H9 (cell line): ENCODE data around the gene RAB11FIP5. TPM values are rescaled to one million over a fixed set of nuclear protein-coding genes. Genes with fewer than 3 reads are reported as not detected.

Experiments
- DNase-seq: peaks from one replicate; pipeline ENCODE4 v3.0.0-alpha.2; 2017
- H2AFZ ChIP-seq: one replicate; pipeline ENCODE4 v1.6.1; 2013; ENCODE audit warnings: mild to moderate bottlenecking, low read length, control low read depth, moderate library complexity
- H2AK5ac ChIP-seq: 2 replicates; pipeline ENCODE4 v1.6.1; 2013; ENCODE audit warnings: low read length, control low read depth, mixed read lengths; ENCODE audit not compliant: insufficient read length
- H2BK120ac ChIP-seq: one replicate; pipeline ENCODE4 v1.6.1; 2013; ENCODE audit warnings: low read depth, mild to moderate bottlenecking, low read length, control low read depth, inconsistent platforms; ENCODE audit not compliant: poor library complexity, severe bottlenecking
- H2BK12ac ChIP-seq: 2 replicates; pipeline ENCODE4 v1.6.1; 2013; ENCODE audit warnings: low read length, control low read depth, mixed read lengths, low read depth; ENCODE audit not compliant: insufficient read length
- H2BK15ac ChIP-seq: 2 replicates; pipeline ENCODE4 v1.6.1; 2013; ENCODE audit warnings: low read depth, low read length, control low read depth
- H2BK20ac ChIP-seq: one replicate; pipeline ENCODE4 v1.6.1; 2013; ENCODE audit warnings: low read depth, mild to moderate bottlenecking, low read length, control low read depth, inconsistent platforms; ENCODE audit not compliant: poor library complexity, severe bottlenecking
- H2BK5ac ChIP-seq: 2 replicates; pipeline ENCODE4 v1.6.1; 2013; ENCODE audit warnings: low read length, control low read depth, mixed read lengths; ENCODE audit not compliant: insufficient read length
- H3K14ac ChIP-seq: 2 replicates; pipeline ENCODE4 v1.6.1; 2013; ENCODE audit warnings: low read length, control low read depth; ENCODE audit not compliant: insufficient read depth
- H3K18ac ChIP-seq: 2 replicates; pipeline ENCODE4 v1.6.1; 2013; ENCODE audit warnings: low read depth, mild to moderate bottlenecking, mixed read lengths, low read length, control low read depth; ENCODE audit not compliant: insufficient read length
- H3K23ac ChIP-seq: 2 replicates; pipeline ENCODE4 v1.6.1; 2013; ENCODE audit warnings: low read length, control low read depth, mixed read lengths, low read depth; ENCODE audit not compliant: insufficient read length
- H3K23me2 ChIP-seq: 2 replicates; pipeline ENCODE4 v1.6.1; 2013; ENCODE audit warnings: low read depth, mild to moderate bottlenecking, mixed read lengths, low read length, control low read depth; ENCODE audit not compliant: insufficient read length, poor library complexity, severe bottlenecking
- H3K27ac ChIP-seq: 2 replicates; pipeline ENCODE4 v1.5.1; 2013; ENCODE audit warnings: low read length, control low read depth, mixed read lengths, low read depth; ENCODE audit not compliant: insufficient read length
- H3K27me3 ChIP-seq: 2 replicates; pipeline ENCODE4 v1.6.1; 2013; ENCODE audit warnings: low read length, control low read depth, inconsistent platforms; ENCODE audit not compliant: insufficient read depth
- H3K4ac ChIP-seq: 2 replicates; pipeline ENCODE4 v1.6.1; 2013; ENCODE audit warnings: low read depth, mild to moderate bottlenecking, control low read depth, inconsistent platforms, low read length, moderate library complexity
- H3K4me1 ChIP-seq: 2 replicates; pipeline ENCODE4 v1.6.1; 2013; ENCODE audit warnings: low read length, control low read depth, inconsistent platforms; ENCODE audit not compliant: insufficient read depth
- H3K4me2 ChIP-seq: 2 replicates; pipeline ENCODE4 v1.6.1; 2013; ENCODE audit warnings: low read length, control low read depth, mixed read lengths; ENCODE audit not compliant: insufficient read length, insufficient read depth
- H3K56ac ChIP-seq: 2 replicates; pipeline ENCODE4 v1.6.1; 2013; ENCODE audit warnings: low read depth, mild to moderate bottlenecking, mixed read lengths, low read length, control low read depth; ENCODE audit not compliant: insufficient read length
- H3K79me1 ChIP-seq: 2 replicates; pipeline ENCODE4 v1.6.1; 2013; ENCODE audit warnings: low read depth, mild to moderate bottlenecking, moderate library complexity, low read length, control low read depth, inconsistent platforms; ENCODE audit not compliant: insufficient read depth, poor library complexity, severe bottlenecking
- H3K79me2 ChIP-seq: 2 replicates; pipeline ENCODE4 v1.6.1; 2013; ENCODE audit warnings: low read length, control low read depth, inconsistent platforms; ENCODE audit not compliant: insufficient read depth
- H3K9ac ChIP-seq: 2 replicates; pipeline ENCODE4 v1.6.1; 2013; ENCODE audit warnings: low read length, control low read depth, mixed read lengths; ENCODE audit not compliant: insufficient read length; ENCODE audit errors: extremely low read depth
- H3K9me3 ChIP-seq: one replicate; pipeline ENCODE4 v1.6.1; 2013; ENCODE audit warnings: low read depth, low read length, inconsistent platforms; ENCODE audit not compliant: control insufficient read depth
- H3T11ph ChIP-seq: one replicate; pipeline ENCODE4 v1.6.1; 2013; ENCODE audit warnings: mild to moderate bottlenecking, low read length, control low read depth, inconsistent platforms
- H4K20me1 ChIP-seq: one replicate; pipeline ENCODE4 v1.6.1; 2013; ENCODE audit not compliant: control insufficient read depth, insufficient read length, insufficient read depth
- H4K5ac ChIP-seq: 2 replicates; pipeline ENCODE4 v1.6.1; 2013; ENCODE audit warnings: low read depth, mild to moderate bottlenecking, mixed read lengths, low read length, control low read depth; ENCODE audit not compliant: insufficient read length
- H4K8ac ChIP-seq: replicated peaks from 2 replicates; pipeline ENCODE4 v1.6.1; 2013; ENCODE audit warnings: low read length, control low read depth, mixed read lengths, low read depth; ENCODE audit not compliant: insufficient read length
- H4K91ac ChIP-seq: 2 replicates; pipeline ENCODE4 v1.6.1; 2013; ENCODE audit warnings: low read depth, mild to moderate bottlenecking, moderate library complexity, mixed read lengths, low read length, control low read depth; ENCODE audit not compliant: insufficient read length
- H3K27ac Mint-ChIP-seq, 3 experiments: 2 replicates in 2 of 3; 3 replicates in 1 of 3; pipeline ENCODE4 v1.8.0; 2020 to 2021; ENCODE audit warnings: mixed read lengths in 3 of 3, mild to moderate bottlenecking in 1 of 3, moderate library complexity in 1 of 3
- H3K27me3 Mint-ChIP-seq: 2 replicates; pipeline ENCODE4 v1.8.0; 2021; ENCODE audit warnings: low read depth, mild to moderate bottlenecking, moderate library complexity, mixed read lengths
- H3K36me3 Mint-ChIP-seq, 3 experiments: 2 replicates in 2 of 3; 3 replicates in 1 of 3; pipeline ENCODE4 v1.8.0; 2020 to 2021; ENCODE audit warnings: low read depth in 3 of 3, mixed read lengths in 3 of 3; ENCODE audit not compliant: insufficient read depth in 1 of 3
- H3K4me1 Mint-ChIP-seq, 2 experiments: 2 replicates each; pipeline ENCODE4 v1.8.0; 2020; ENCODE audit warnings: mixed read lengths in 2 of 2
- H3K4me3 Mint-ChIP-seq, 2 experiments: 2 replicates in 1 of 2; 3 replicates in 1 of 2; pipeline ENCODE4 v1.8.0; 2020 to 2021; ENCODE audit warnings: mild to moderate bottlenecking in 2 of 2, mixed read lengths in 2 of 2, moderate library complexity in 1 of 2
- H3K9me3 Mint-ChIP-seq, 2 experiments: 2 replicates in 1 of 2; 3 replicates in 1 of 2; pipeline ENCODE4 v1.8.0; 2020; ENCODE audit warnings: mild to moderate bottlenecking in 2 of 2, mixed read lengths in 2 of 2, moderate library complexity in 1 of 2
- WGBS: extraction: QIAGEN DNeasy Blood & Tissue Kit; methylation state at CpG from one replicate; pipeline ENCODE4 v1.1.7; 2013; ENCODE audit warnings: missing lambda C conversion rate, low lambda C conversion rate, mixed read lengths; ENCODE audit not compliant: insufficient read length; ENCODE audit errors: extremely low coverage; 5-methylcytosine and 5-hydroxymethylcytosine counted together
- total RNA-seq: library from RNA; stranded (reverse); gene quantifications from 2 replicates; pipeline ENCODE4 v1.2.1, GENCODE V29; 2021
- TF ChIP-seq, protein P1 (sequence below): fragments of 200-600 bp; sonication (generic); conservative IDR thresholded peaks from 3 replicates; pipeline ENCODE4 v1.8.0; 2021; ENCODE audit warnings: antibody characterized with exemption, mild to moderate bottlenecking

Gene RAB11FIP5
- total RNA-seq, 1 experiment from 2014 or later = 7.1 TPM

DNA sequence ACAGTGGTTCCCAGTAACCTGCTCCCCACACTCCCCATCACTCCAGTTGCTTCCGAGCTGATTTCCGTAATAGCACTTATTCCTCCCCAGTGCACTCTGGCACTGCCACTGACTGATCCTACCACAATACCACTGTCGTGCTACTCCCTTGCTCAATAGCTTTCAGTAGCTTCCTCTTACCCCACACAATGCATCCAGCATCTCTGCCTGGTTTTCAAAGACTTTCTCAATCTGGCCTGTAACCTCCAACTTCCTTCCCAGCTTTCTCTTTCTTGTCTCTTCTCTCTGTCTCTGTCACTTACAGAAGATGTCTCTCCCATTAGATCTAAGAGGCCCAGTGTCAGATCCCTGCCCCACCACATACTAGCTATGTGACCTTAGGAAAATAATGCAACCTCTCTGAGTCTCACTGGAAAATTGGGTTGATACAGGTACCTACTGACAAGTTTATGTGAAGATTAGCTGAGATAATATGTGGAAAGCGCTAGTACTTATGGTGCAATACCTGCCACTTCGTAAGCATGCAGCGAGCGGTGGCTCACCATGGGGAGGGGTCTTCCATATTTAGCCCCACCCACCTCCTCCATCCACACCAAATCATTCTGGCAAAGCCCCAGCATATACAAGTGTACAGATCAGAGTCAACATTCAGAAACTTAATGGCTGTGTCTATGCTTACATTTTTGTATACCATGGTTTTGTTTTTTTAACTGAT, 77.9 kb downstream of the RAB11FIP5 start:
- Histone ChIP-seq H3K23ac (no peak overlapping the region), H4K91ac (no peak overlapping the region), H4K8ac (no peak overlapping the region), H3T11ph (no peak overlapping the region), H3K4me2 (no peak overlapping the region), H3K79me2 (no peaks in the 10 kb centered on the region), H3K9ac (no peak overlapping the region), H2BK5ac (no peak overlapping the region), H3K79me1 (no peaks in the 10 kb centered on the region), H2BK15ac (no peak overlapping the region), H4K5ac (no peak overlapping the region), H3K9me3 (no peaks in the 10 kb centered on the region), H3K27ac (no peak overlapping the region), H3K4me1 (no peaks in the 10 kb centered on the region; the same call in 1 of the 2 replicates), H3K18ac (no peak overlapping the region), H2AK5ac (no peak overlapping the region), H3K4ac (no peak overlapping the region), H3K56ac (no peak overlapping the region), H3K27me3 (no peaks in the 10 kb centered on the region), H2BK20ac (no peak overlapping the region), H3K23me2 (no peaks in the 10 kb centered on the region), H2AFZ (no peak overlapping the region), H3K14ac (no peak overlapping the region), H2BK12ac (no peak overlapping the region), H4K20me1 (no peaks in the 10 kb centered on the region), H2BK120ac (no peak overlapping the region)
- H3K36me3 Mint-ChIP-seq = peaks cover 0 to 8% (median 7%) of the 10 kb centered on the region in 3 experiments; a peak in 3 of 7 replicates
- H3K27me3 Mint-ChIP-seq = no peaks in the 10 kb centered on the region
- H3K27ac Mint-ChIP-seq = no peak overlapping the region; a peak in 1 of 7 replicates
- no CpG with 5 or more reads among the region's 7 CpGs for WGBS
- no peaks in the 10 kb centered on the region for H3K9me3 Mint-ChIP-seq
- TF ChIP-seq, protein P1, sequence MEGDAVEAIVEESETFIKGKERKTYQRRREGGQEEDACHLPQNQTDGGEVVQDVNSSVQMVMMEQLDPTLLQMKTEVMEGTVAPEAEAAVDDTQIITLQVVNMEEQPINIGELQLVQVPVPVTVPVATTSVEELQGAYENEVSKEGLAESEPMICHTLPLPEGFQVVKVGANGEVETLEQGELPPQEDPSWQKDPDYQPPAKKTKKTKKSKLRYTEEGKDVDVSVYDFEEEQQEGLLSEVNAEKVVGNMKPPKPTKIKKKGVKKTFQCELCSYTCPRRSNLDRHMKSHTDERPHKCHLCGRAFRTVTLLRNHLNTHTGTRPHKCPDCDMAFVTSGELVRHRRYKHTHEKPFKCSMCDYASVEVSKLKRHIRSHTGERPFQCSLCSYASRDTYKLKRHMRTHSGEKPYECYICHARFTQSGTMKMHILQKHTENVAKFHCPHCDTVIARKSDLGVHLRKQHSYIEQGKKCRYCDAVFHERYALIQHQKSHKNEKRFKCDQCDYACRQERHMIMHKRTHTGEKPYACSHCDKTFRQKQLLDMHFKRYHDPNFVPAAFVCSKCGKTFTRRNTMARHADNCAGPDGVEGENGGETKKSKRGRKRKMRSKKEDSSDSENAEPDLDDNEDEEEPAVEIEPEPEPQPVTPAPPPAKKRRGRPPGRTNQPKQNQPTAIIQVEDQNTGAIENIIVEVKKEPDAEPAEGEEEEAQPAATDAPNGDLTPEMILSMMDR = no peak
- peaks cover 14 to 21% of the 10 kb centered on the region in 2 experiments for H3K4me1 Mint-ChIP-seq
- no peak overlapping the region for H3K4me3 Mint-ChIP-seq
- DNase-seq = no peak
